Nephron progenitor cell (in vitro differentiated cells): Measurements from ENCODE around the gene CAMK2G.

Source experiments
- DNase-seq: peaks from one replicate; pipeline ENCODE4 v3.0.0; 2021
- H3K27ac Mint-ChIP-seq: 2 replicates; pipeline ENCODE4 v1.8.0; 2021; ENCODE audit warnings: mild to moderate bottlenecking, moderate library complexity, mixed read lengths
- H3K27me3 Mint-ChIP-seq: 2 replicates; pipeline ENCODE4 v1.8.0; 2021; ENCODE audit warnings: mild to moderate bottlenecking, low read depth, mixed read lengths; ENCODE audit not compliant: poor library complexity
- H3K36me3 Mint-ChIP-seq: 2 replicates; pipeline ENCODE4 v1.8.0; 2021; ENCODE audit warnings: low read depth, mixed read lengths
- H3K4me1 Mint-ChIP-seq: 2 replicates; pipeline ENCODE4 v1.8.0; 2021; ENCODE audit warnings: mixed read lengths
- H3K4me3 Mint-ChIP-seq: 2 replicates; pipeline ENCODE4 v1.8.0; 2021; ENCODE audit warnings: mild to moderate bottlenecking, moderate library complexity, mixed read lengths
- H3K9me3 Mint-ChIP-seq: 2 replicates; pipeline ENCODE4 v1.8.0; 2021; ENCODE audit warnings: mild to moderate bottlenecking, moderate library complexity, mixed read lengths
- CTCF ChIP-seq: fragments of 200-600 bp; sonication (generic); IDR thresholded peaks from 2 replicates; pipeline ENCODE4 v1.5.0; 2021; ENCODE audit warnings: antibody characterized with exemption

Gene CAMK2G

GRCh38 chr10:73886661-73887293 lies 12.4 kb upstream of the CAMK2G start:
- TF ChIP-seq CTCF: no peak
- no peak overlapping the region for H3K4me3 Mint-ChIP-seq
- no peak for DNase-seq
- H3K36me3 Mint-ChIP-seq: no peaks in the 10 kb centered on the region
- no peaks in the 10 kb centered on the region for H3K27me3 Mint-ChIP-seq
- no peak overlapping the region for H3K27ac Mint-ChIP-seq
- H3K4me1 Mint-ChIP-seq: peaks cover 20% of the 10 kb centered on the region
- no peaks in the 10 kb centered on the region for H3K9me3 Mint-ChIP-seq

- Mint-ChIP-seq H3K27ac (no peak overlapping the region), H3K4me3 (no peak overlapping the region), H3K4me1 (peaks cover 21% of the 10 kb centered on the region), H3K36me3 (no peaks in the 10 kb centered on the region), H3K9me3 (no peaks in the 10 kb centered on the region), H3K27me3 (peaks cover under 1% of the 10 kb centered on the region)
- DNase-seq: peak; percentile 75
- TF ChIP-seq CTCF: peak; percentile 79
Measured at GRCh38 chr10:73886085-73886529, 11.8 kb upstream of the CAMK2G start.

GRCh38 chr10:73884017-73884416 lies 9.7 kb upstream of the CAMK2G start:
- H3K27me3 Mint-ChIP-seq: peaks cover 5% of the 10 kb centered on the region
- no peak for TF ChIP-seq CTCF
- no peaks in the 10 kb centered on the region for H3K36me3 Mint-ChIP-seq

GRCh38 chr10:73881221-73881919 lies 7.0 kb upstream of the CAMK2G start:
- no peak for DNase-seq
- H3K9me3 Mint-ChIP-seq: no peaks in the 10 kb centered on the region
- H3K27ac Mint-ChIP-seq: no peak overlapping the region
- no peak overlapping the region for H3K4me3 Mint-ChIP-seq
- no peaks in the 10 kb centered on the region for H3K36me3 Mint-ChIP-seq
- TF ChIP-seq CTCF: no peak
- peaks cover 34% of the 10 kb centered on the region for H3K4me1 Mint-ChIP-seq
- H3K27me3 Mint-ChIP-seq: peaks cover 19% of the 10 kb centered on the region

More at GRCh38 chr10:73884017-73884416, 9.7 kb upstream of the CAMK2G start:
- DNase-seq: no peak
- H3K9me3 Mint-ChIP-seq: no peaks in the 10 kb centered on the region
- no peak overlapping the region for H3K4me3 Mint-ChIP-seq
- H3K4me1 Mint-ChIP-seq: peaks cover 41% of the 10 kb centered on the region
- H3K27ac Mint-ChIP-seq: no peak overlapping the region

- no peaks in the 10 kb centered on the region for H3K9me3 Mint-ChIP-seq
- peaks cover 36% of the 10 kb centered on the region for H3K4me1 Mint-ChIP-seq
- H3K27me3 Mint-ChIP-seq: peaks cover 29% of the 10 kb centered on the region
- no peak overlapping the region for H3K4me3 Mint-ChIP-seq
- no peaks in the 10 kb centered on the region for H3K36me3 Mint-ChIP-seq
- TF ChIP-seq CTCF: peak; percentile 87
- peak; percentile 81 for DNase-seq
- no peak overlapping the region for H3K27ac Mint-ChIP-seq
Measured at GRCh38 chr10:73879296-73880173, 5.2 kb upstream of the CAMK2G start.
